HepG2 (cell line): ENCODE measurements around the gene GPC6. TPM values are rescaled to one million over a fixed set of nuclear protein-coding genes. Genes with fewer than 3 reads are reported as not detected.

ENCODE experiments used
- ATAC-seq: fragments of 200-7000 bp; cut with Tn5 transposase; 3 replicates; pipeline ENCODE4 v1.9.1; 2020; ENCODE audit warnings: mild to moderate bottlenecking, moderate library complexity
- BruUV-seq: library from RNA; stranded (reverse); fragments of 400-500 nt; replicated peaks from 2 replicates; lab custom pipeline; 2021; lab: Mats Ljungman, UMichigan
- CTCF ChIA-PET: fragments of 300-600 bp; formaldehyde crosslinking; extraction: SDS; loops from one replicate; lab custom pipeline; 2021; ENCODE audit warnings: low total read pairs, inconsistent platforms, low intra/inter-chr PET ratio; lab: Yijun Ruan, JAX
- POLR2A ChIA-PET: fragments of 350-600 bp; sonication (Branson Sonifier 250); formaldehyde crosslinking; loops from one replicate; lab custom pipeline; 2020; ENCODE audit warnings: antibody characterized with exemption, inconsistent platforms; lab: Yijun Ruan, JAX
- DNase-seq: peaks from one replicate; pipeline ENCODE4 v3.0.0-alpha.2; 2015; ENCODE audit warnings: low spot score
- FAIRE-seq: peaks from 3 replicates; lab custom pipeline; 2011; peaks lifted over from hg19 to GRCh38; lab: Jason Lieb, UNC
- H2AFZ ChIP-seq: one replicate; pipeline ENCODE4 v1.6.1; 2011; ENCODE audit warnings: low read length, inconsistent platforms
- H3K27ac ChIP-seq: fragments of 300-600 bp; 3 replicates; pipeline ENCODE4 v1.8.0; 2011; ENCODE audit warnings: mixed run types, mild to moderate bottlenecking, mixed read lengths, low read length, inconsistent platforms; ENCODE audit not compliant: insufficient read depth; ENCODE audit errors: extremely low read length
- H3K27me3 ChIP-seq, 2 experiments: fragments of 200-600 bp in 1 of 2; 2 replicates in 1 of 2; 3 replicates in 1 of 2; pipeline versions ENCODE4 v1.6.0 to v1.8.0; 2011; ENCODE audit warnings: low read length in 2 of 2, mild to moderate bottlenecking in 2 of 2, moderate library complexity in 2 of 2, inconsistent platforms in 1 of 2; ENCODE audit not compliant: insufficient read depth in 2 of 2, control insufficient read depth in 1 of 2
- H3K36me3 ChIP-seq, 2 experiments: fragments of 200-600 bp in 1 of 2; replicated peaks in 1 of 2; 2 replicates in 1 of 2; 3 replicates in 1 of 2; pipeline versions ENCODE4 v1.5.1 to v1.8.0; 2011; ENCODE audit warnings: low read length in 2 of 2, inconsistent platforms in 1 of 2; ENCODE audit not compliant: insufficient read depth in 2 of 2, control insufficient read depth in 1 of 2
- H3K4me1 ChIP-seq: 2 replicates; pipeline ENCODE4 v1.5.1; 2012; ENCODE audit warnings: low read length, inconsistent platforms; ENCODE audit not compliant: insufficient read depth
- H3K4me2 ChIP-seq: 2 replicates; pipeline ENCODE4 v1.6.0; 2011; ENCODE audit warnings: low read depth, low read length, inconsistent platforms
- H3K4me3 ChIP-seq, 3 experiments: fragments of 200-600 bp in 1 of 3; sonication (generic), shearing (Covaris generic) in 1 of 3; replicated peaks in 1 of 3; 2 replicates each; pipeline ENCODE4 v1.5.1; 2011 to 2016; ENCODE audit warnings: low read length in 3 of 3, inconsistent platforms in 2 of 3, low read depth in 2 of 3, mild to moderate bottlenecking in 2 of 3, control low read depth in 1 of 3, mixed read lengths in 1 of 3; ENCODE audit not compliant: insufficient read depth in 1 of 3
- H3K79me2 ChIP-seq: one replicate; pipeline ENCODE4 v1.6.1; 2011; ENCODE audit warnings: low read length, inconsistent platforms; ENCODE audit not compliant: insufficient read depth
- H3K9ac ChIP-seq: 2 replicates; pipeline ENCODE4 v1.6.0; 2011; ENCODE audit warnings: mild to moderate bottlenecking, low read depth, low read length, inconsistent platforms; ENCODE audit not compliant: insufficient read depth
- H3K9me3 ChIP-seq: 2 replicates; pipeline ENCODE4 v1.5.1; 2012; ENCODE audit warnings: mild to moderate bottlenecking, low read length
- H4K20me1 ChIP-seq: 2 replicates; pipeline ENCODE4 v1.6.0; 2011; ENCODE audit warnings: inconsistent platforms, mild to moderate bottlenecking, low read length, moderate library complexity; ENCODE audit not compliant: insufficient read depth
- STAT5B ChIP-seq: sonication (generic); formaldehyde crosslinking; IDR thresholded peaks from 2 replicates; pipeline ENCODE4 v1.4.0; 2020; ENCODE audit warnings: missing genetic modification reagents
- ZBTB49 ChIP-seq: sonication (generic); formaldehyde crosslinking; IDR thresholded peaks from 2 replicates; pipeline ENCODE4 v1.4.0; 2020; ENCODE audit warnings: missing genetic modification reagents, borderline replicate concordance
- ZNF253 ChIP-seq: sonication (generic); formaldehyde crosslinking; IDR thresholded peaks from 2 replicates; pipeline ENCODE4 v1.8.0; 2022; ENCODE audit warnings: mild to moderate bottlenecking, missing genetic modification reagents, borderline replicate concordance
- ZNF296 ChIP-seq: sonication (generic); formaldehyde crosslinking; conservative IDR thresholded peaks from 2 replicates; pipeline ENCODE4 v1.5.0; 2020; ENCODE audit warnings: mild to moderate bottlenecking, missing genetic modification reagents
- ZNF350 ChIP-seq: sonication (generic); formaldehyde crosslinking; IDR thresholded peaks from 2 replicates; pipeline ENCODE4 v1.4.0; 2020; ENCODE audit warnings: mild to moderate bottlenecking, low read depth, missing genetic modification reagents, borderline replicate concordance
- ZNF878 ChIP-seq: sonication (generic); formaldehyde crosslinking; IDR thresholded peaks from 2 replicates; pipeline ENCODE4 v1.8.1; 2023; ENCODE audit warnings: mild to moderate bottlenecking, missing genetic modification reagents, moderate library complexity
- ZSCAN20 ChIP-seq: sonication (generic); formaldehyde crosslinking; IDR thresholded peaks from 2 replicates; pipeline ENCODE4 v1.4.0; 2020; ENCODE audit warnings: missing genetic modification reagents, mild to moderate bottlenecking, borderline replicate concordance
- ZSCAN30 ChIP-seq: sonication (generic); formaldehyde crosslinking; IDR thresholded peaks from 2 replicates; pipeline ENCODE4 v1.5.0; 2020; ENCODE audit warnings: mild to moderate bottlenecking, missing genetic modification reagents
- WGBS: methylation state at CpG from one replicate; pipeline ENCODE4 v1.1.6; 2017; ENCODE audit warnings: low lambda C conversion rate; 5-methylcytosine and 5-hydroxymethylcytosine counted together
- in situ Hi-C: cut with HindIII; loops from 2 replicates; pipeline ENCODE4 v1.10.0; 2017; ENCODE audit warnings: low pct_unique_long_range_greater_than_20kb; ENCODE audit not compliant: extremely low pct_ligation_motif_present
- intact Hi-C: fragments of 100-400 bp; cut with micrococcal nuclease; formaldehyde crosslinking; loops from one replicate; pipeline ENCODE4 v1.10.0; 2022; ENCODE audit not compliant: unreplicated experiment
- polyA plus RNA-seq, 8 experiments: library from polyadenylated mRNA; depleted of rRNA in 3 of 8; stranded (reverse) in 7 of 8; unstranded in 1 of 8; fragments of >200 nt; fragmentation: Illumina TruSeq in 4 of 8; extraction: Trizol in 4 of 8; gene quantifications; 2 replicates each; pipeline versions ENCODE4 v1.2.1 to v1.2.3, GENCODE V29; 2011 to 2016; ENCODE audit warnings: low read depth in 4 of 8, missing spikeins in 1 of 8, mixed read lengths in 1 of 8; ENCODE audit not compliant: insufficient read depth in 1 of 8
- total RNA-seq, 5 experiments: library from RNA; depleted of rRNA; stranded (reverse); fragments of >200 nt; fragmentation: Illumina TruSeq; extraction: Trizol; gene quantifications; 2 replicates each; pipeline ENCODE4 v1.2.3, GENCODE V29; 2016; ENCODE audit warnings: low read depth in 1 of 5

GPC6 gene
- total and polyA plus RNA-seq, 2 of the 13 experiments (the other 11 are each of a cell fraction or from before 2014, with no cell fraction given): 24.5 to 33.9 TPM

GRCh38 chr13:93307136-93307535 is 80.5 kb downstream of the GPC6 start:
- CTCF ChIA-PET: no interaction called here
- Histone ChIP-seq H3K4me1 (no peaks in the 10 kb centered on the region), H3K9ac (no peak overlapping the region), H3K27me3 (no peaks in the 10 kb centered on the region), H3K4me3 (no peak overlapping the region), H2AFZ (no peak overlapping the region), H3K4me2 (no peak overlapping the region), H4K20me1 (no peaks in the 10 kb centered on the region), H3K36me3 (no peaks in the 10 kb centered on the region), H3K27ac (no peak overlapping the region), H3K9me3 (no peaks in the 10 kb centered on the region), H3K79me2 (no peaks in the 10 kb centered on the region)
- ATAC-seq: no peak
- TF ChIP-seq ZSCAN30 (no peak), ZNF296 (CRISPR knock-in tag) (no peak), ZBTB49 (no peak), ZNF878 (no peak), ZSCAN20 (CRISPR knock-in tag) (no peak), ZNF350 (CRISPR knock-in tag) (no peak), ZNF253 (CRISPR knock-in tag) (no peak)
- in situ Hi-C loops (no loop called here), intact Hi-C loops (no loop called here)
- POLR2A ChIA-PET: no interaction called here
- FAIRE-seq: no peak
- DNase-seq: no peak
- BruUV-seq: no TSS peak

- intact Hi-C loops: no loop called here
- whole genome bisulfite sequencing: 97% methylated on average over 5 of the region's 5 CpGs
- H3K9ac ChIP-seq: no peak overlapping the region
- ChIA-PET CTCF (no interaction called here), POLR2A (no interaction called here)
- H3K79me2 ChIP-seq: no peaks in the 10 kb centered on the region
- no peak overlapping the region for H3K4me2 ChIP-seq
- no peak for TF ChIP-seq STAT5B (CRISPR knock-in tag)
- no peak for ATAC-seq
- BruUV-seq: no TSS peak
- H3K27ac ChIP-seq: no peak overlapping the region
- FAIRE-seq: no peak
- no peaks in the 10 kb centered on the region for H3K36me3 ChIP-seq
- no peaks in the 10 kb centered on the region for H3K9me3 ChIP-seq
- H3K27me3 ChIP-seq: no peaks in the 10 kb centered on the region
- DNase-seq: no peak
- H3K4me3 ChIP-seq: no peak overlapping the region
- no peaks in the 10 kb centered on the region for H4K20me1 ChIP-seq
- H2AFZ ChIP-seq: no peak overlapping the region
- in situ Hi-C loops: no loop called here
- no peaks in the 10 kb centered on the region for H3K4me1 ChIP-seq
These were observed 81.0 kb downstream of the GPC6 start for GRCh38 chr13:93307651-93308050.
